H1 (cell line): ENCODE results near the gene MCC. TPM values are rescaled to one million over a fixed set of nuclear protein-coding genes. Genes with fewer than 3 reads are reported as not detected.

Experiments
- BACH1 ChIP-seq: IDR thresholded peaks from 2 replicates; pipeline ENCODE4 v1.6.1; 2012; ENCODE audit warnings: low read length, improper control_type of control experiment
- CTBP2 ChIP-seq: IDR thresholded peaks from 2 replicates; pipeline ENCODE4 v1.7.0; 2011; ENCODE audit warnings: borderline replicate concordance, mild to moderate bottlenecking, moderate library complexity, mixed read lengths, low read length; ENCODE audit not compliant: insufficient read depth, insufficient read length
- KDM4A ChIP-seq: IDR thresholded peaks from one replicate; pipeline ENCODE4 v1.7.1; 2012; ENCODE audit warnings: low read depth, mild to moderate bottlenecking, moderate library complexity, low read length, inconsistent platforms; ENCODE audit not compliant: severe bottlenecking
- NRF1 ChIP-seq: IDR thresholded peaks from 2 replicates; pipeline ENCODE4 v1.6.1; 2011; ENCODE audit warnings: mild to moderate bottlenecking, low read depth, low read length, improper control_type of control experiment
- PHF8 ChIP-seq: fragments of 200-600 bp; sonication (generic); conservative IDR thresholded peaks from 2 replicates; pipeline ENCODE4 v1.7.1; 2012; ENCODE audit warnings: low read depth, mild to moderate bottlenecking, inconsistent platforms, low read length, moderate library complexity
- SP4 ChIP-seq: IDR thresholded peaks from 2 replicates; pipeline ENCODE4 v1.6.1; 2012; ENCODE audit warnings: low read length, inconsistent platforms
- polyA plus RNA-seq, 7 experiments: library from polyadenylated mRNA; depleted of rRNA in 3 of 7; stranded (reverse) in 5 of 7; unstranded in 2 of 7; fragments of >200 nt in 5 of 7; fragments of 200-250 nt in 2 of 7; gene quantifications; 1 replicate in 5 of 7; 2 replicates in 1 of 7; 4 replicates in 1 of 7; pipeline versions ENCODE4 v1.2.1 to v1.2.3, GENCODE V29; 2011 to 2013; ENCODE audit warnings: missing spikeins in 2 of 7, mixed read lengths in 2 of 7
- total RNA-seq: library from RNA; stranded (reverse); fragmentation: NEBNext Ultra II Directional; extraction: Animal tissue kit (Norgen Biotek cat#: 25700); gene quantifications from 2 replicates; pipeline ENCODE4 v1.2.1, GENCODE V29; 2021
- TF ChIP-seq, protein P1 (sequence below): IDR thresholded peaks from 2 replicates; pipeline ENCODE4 v1.6.1; 2012; ENCODE audit warnings: low read length, inconsistent platforms
- TF ChIP-seq, protein P2 (sequence below): IDR thresholded peaks from 2 replicates; pipeline ENCODE4 v1.6.1; 2011; ENCODE audit warnings: low read length, improper control_type of control experiment

Gene MCC
- total and polyA plus RNA-seq, 2 of the 8 experiments (the other 6 are each of a cell fraction or from before 2014, with no cell fraction given), result 2.6 to 18.3 TPM

DNA sequence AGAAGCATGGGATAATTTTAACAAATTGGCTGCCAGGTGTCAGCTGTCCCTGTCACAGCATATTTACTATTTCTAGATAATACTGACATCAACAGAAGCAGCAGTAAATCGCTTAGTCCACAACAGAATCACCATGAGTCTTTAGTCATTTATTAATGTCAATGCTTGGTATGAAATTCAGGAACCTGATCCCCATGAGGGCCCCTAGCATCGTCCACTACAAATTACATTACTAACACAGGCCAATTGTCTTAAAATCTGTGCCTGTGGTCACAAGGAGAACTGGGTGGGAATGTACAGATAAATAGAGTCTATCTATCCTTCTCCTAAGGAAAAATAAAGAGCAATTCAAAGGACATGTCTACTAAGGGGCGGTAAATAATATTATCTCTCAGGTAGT is 129.6 kb downstream of the MCC start (continued):
- TF ChIP-seq SP4 (no peak), KDM4A (no peak), BACH1 (no peak), CTBP2 (no peak), PHF8 (no peak), NRF1 (no peak)
- TF ChIP-seq, protein P1, sequence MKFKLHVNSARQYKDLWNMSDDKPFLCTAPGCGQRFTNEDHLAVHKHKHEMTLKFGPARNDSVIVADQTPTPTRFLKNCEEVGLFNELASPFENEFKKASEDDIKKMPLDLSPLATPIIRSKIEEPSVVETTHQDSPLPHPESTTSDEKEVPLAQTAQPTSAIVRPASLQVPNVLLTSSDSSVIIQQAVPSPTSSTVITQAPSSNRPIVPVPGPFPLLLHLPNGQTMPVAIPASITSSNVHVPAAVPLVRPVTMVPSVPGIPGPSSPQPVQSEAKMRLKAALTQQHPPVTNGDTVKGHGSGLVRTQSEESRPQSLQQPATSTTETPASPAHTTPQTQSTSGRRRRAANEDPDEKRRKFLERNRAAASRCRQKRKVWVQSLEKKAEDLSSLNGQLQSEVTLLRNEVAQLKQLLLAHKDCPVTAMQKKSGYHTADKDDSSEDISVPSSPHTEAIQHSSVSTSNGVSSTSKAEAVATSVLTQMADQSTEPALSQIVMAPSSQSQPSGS, result no peak
- TF ChIP-seq, protein P2, sequence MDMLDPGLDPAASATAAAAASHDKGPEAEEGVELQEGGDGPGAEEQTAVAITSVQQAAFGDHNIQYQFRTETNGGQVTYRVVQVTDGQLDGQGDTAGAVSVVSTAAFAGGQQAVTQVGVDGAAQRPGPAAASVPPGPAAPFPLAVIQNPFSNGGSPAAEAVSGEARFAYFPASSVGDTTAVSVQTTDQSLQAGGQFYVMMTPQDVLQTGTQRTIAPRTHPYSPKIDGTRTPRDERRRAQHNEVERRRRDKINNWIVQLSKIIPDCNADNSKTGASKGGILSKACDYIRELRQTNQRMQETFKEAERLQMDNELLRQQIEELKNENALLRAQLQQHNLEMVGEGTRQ, result no peak
